Peyer's patch (tissue), 4 donors: ENCODE results near the gene NEU2.

ENCODE experiments used
- POLR2A ChIP-seq, 2 donors: fragments of 450-650 bp; IDR thresholded peaks; one replicate each; pipeline ENCODE4 v1.5.1; 2017; ENCODE audit warnings: antibody characterized with exemption in 2 of 2, mild to moderate bottlenecking in 2 of 2, moderate library complexity in 2 of 2
- TF ChIP-seq, protein P1 (sequence below), 6 experiments: fragments of 450-650 bp in 4 of 6; fragments of 200-600 bp in 2 of 6; sonication (generic) in 1 of 6; IDR thresholded peaks; one replicate each; pipeline ENCODE4 v1.5.1; 2017 to 2019; ENCODE audit warnings: antibody characterized with exemption in 6 of 6, mild to moderate bottlenecking in 3 of 6, moderate library complexity in 1 of 6

DNA sequence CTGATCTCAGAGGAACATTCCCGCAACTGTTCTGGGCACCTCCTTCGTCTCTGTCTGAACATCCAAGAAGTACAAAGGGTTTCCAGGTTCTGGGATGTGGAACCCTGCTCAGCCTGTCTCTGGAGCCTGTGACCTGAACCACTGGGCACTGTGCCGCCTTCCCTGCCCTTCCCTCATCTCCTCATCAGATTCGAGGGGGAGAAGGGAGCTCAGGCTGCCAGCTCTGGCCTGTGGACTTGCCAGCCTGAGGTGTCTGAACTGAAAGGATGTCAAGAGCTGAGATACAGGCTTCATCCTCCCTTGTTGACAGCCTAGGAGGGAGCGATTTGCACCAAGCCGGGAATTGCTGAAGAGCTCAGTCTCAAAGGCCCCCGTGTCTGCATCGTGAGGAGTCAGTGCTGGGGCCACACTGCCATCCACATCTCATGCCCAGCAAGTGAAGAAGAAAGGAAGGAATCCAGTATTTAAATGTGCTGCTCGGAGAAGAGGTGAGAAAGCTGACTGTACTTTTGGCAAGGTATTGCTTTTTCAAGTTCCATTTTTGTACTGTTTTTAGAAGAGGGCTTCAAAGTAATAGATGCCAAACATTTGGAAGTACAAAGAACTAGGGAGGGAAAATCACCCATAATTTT, 12.6 kb downstream of the NEU2 start:
- no peak for TF ChIP-seq POLR2A (IDR thresholded peaks at IDR 0.05)
- TF ChIP-seq, protein P1, sequence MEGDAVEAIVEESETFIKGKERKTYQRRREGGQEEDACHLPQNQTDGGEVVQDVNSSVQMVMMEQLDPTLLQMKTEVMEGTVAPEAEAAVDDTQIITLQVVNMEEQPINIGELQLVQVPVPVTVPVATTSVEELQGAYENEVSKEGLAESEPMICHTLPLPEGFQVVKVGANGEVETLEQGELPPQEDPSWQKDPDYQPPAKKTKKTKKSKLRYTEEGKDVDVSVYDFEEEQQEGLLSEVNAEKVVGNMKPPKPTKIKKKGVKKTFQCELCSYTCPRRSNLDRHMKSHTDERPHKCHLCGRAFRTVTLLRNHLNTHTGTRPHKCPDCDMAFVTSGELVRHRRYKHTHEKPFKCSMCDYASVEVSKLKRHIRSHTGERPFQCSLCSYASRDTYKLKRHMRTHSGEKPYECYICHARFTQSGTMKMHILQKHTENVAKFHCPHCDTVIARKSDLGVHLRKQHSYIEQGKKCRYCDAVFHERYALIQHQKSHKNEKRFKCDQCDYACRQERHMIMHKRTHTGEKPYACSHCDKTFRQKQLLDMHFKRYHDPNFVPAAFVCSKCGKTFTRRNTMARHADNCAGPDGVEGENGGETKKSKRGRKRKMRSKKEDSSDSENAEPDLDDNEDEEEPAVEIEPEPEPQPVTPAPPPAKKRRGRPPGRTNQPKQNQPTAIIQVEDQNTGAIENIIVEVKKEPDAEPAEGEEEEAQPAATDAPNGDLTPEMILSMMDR (IDR thresholded peaks at IDR 0.05): no peak
